A549 (cell line): Measurements from ENCODE around the gene PRR12.

ENCODE experiments used
- CTCF ChIP-seq: fragments of >200 bp; sonication (Bioruptor Twin); formaldehyde crosslinking; IDR thresholded peaks from 3 replicates; pipeline ENCODE4 v1.5.1; 2016
- PBX3 ChIP-seq: IDR thresholded peaks from 2 replicates; pipeline ENCODE4 v1.6.1; 2012
- POLR2A ChIP-seq: IDR thresholded peaks from 2 replicates; pipeline ENCODE4 v1.6.1; 2012; ENCODE audit warnings: mild to moderate bottlenecking, low read length
- REST ChIP-seq: fragments of 200-600 bp; sonication (generic); IDR thresholded peaks from 2 replicates; pipeline ENCODE4 v1.6.1; 2016; ENCODE audit warnings: antibody characterized with exemption, mild to moderate bottlenecking, moderate library complexity
- SMC3 ChIP-seq: fragments of >200 bp; sonication (Bioruptor Twin); formaldehyde crosslinking; IDR thresholded peaks from 3 replicates; pipeline ENCODE4 v1.6.1; 2018; ENCODE audit warnings: inconsistent platforms
- USF2 ChIP-seq: fragments of 450-650 bp; IDR thresholded peaks from 2 replicates; pipeline ENCODE4 v1.6.1; 2014; ENCODE audit warnings: antibody characterized with exemption

DNA sequence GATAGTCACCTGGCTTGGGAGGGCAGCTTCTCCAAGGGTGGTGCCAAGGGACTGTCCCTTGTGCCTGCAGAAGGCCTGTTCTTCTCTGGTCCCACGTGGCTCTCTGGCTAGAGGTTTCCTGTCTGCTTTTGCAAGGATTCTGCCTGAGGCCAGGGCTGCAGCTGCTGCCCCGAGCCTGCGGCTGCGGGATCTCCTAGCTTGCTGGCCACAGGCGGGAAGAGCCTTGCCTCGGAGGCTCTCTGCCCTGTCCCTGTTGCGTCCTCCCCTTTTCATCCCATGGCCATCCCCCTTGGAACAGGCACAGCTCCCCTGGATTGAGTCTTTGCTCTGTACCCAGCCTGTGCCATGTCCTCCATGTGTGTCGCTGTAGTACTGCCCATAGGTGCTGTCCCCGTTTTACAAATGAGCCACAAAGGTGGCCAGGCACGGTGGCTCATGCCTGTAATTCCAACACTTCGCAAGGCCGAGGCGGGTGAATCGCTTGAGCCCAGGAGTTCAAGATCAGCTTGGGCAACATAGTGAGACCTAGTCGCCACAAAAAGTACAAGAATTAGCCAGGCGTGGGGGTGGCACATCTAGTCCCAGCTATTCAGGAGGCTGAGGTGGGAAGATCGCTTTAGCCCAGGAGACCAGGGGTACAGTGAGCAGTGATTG lies 65.6 kb downstream of the PRR12 start:
- no peak for TF ChIP-seq USF2
- TF ChIP-seq PBX3: no peak
- TF ChIP-seq POLR2A: no peak
- TF ChIP-seq REST: no peak
- no peak for TF ChIP-seq CTCF
- TF ChIP-seq SMC3: no peak
